A673 (cell line): ENCODE data around the gene ARHGAP15. TPM values are rescaled to one million over a fixed set of nuclear protein-coding genes. Genes with fewer than 3 reads are reported as not detected.

Experiments used
- BruUV-seq: library from RNA; stranded (reverse); fragments of 400-500 nt; replicated peaks from 2 replicates; lab custom pipeline; 2021; lab: Mats Ljungman, UMichigan
- CTCF ChIA-PET: fragments of 300-600 bp; sonication (Branson Sonifier 250); formaldehyde crosslinking; loops from one replicate; lab custom pipeline; 2022; ENCODE audit warnings: antibody characterized with exemption; lab: Charles Lee
- POLR2A ChIA-PET: fragments of 300-600 bp; sonication (Branson Sonifier 250); formaldehyde crosslinking; loops from one replicate; lab custom pipeline; 2022; ENCODE audit warnings: antibody characterized with exemption; ENCODE audit not compliant: low non-redundant PET; lab: Charles Lee
- DNase-seq: peaks from one replicate; pipeline ENCODE4 v3.0.0-alpha.2; 2015; ENCODE audit warnings: low spot score
- H3K27ac ChIP-seq: fragments of 200-600 bp; sonication (generic); 2 replicates; pipeline ENCODE4 v1.5.1; 2016; ENCODE audit warnings: mixed run types, low read depth, mild to moderate bottlenecking, mixed read lengths, antibody characterized with exemption, low read length; ENCODE audit not compliant: poor library complexity, severe bottlenecking
- H3K27me3 ChIP-seq: fragments of 200-600 bp; sonication (generic); replicated peaks from 2 replicates; pipeline ENCODE4 v1.6.1; 2017; ENCODE audit warnings: mixed run types, low read depth, mild to moderate bottlenecking, mixed read lengths, antibody characterized with exemption, low read length; ENCODE audit not compliant: insufficient read depth, poor library complexity
- H3K36me3 ChIP-seq: fragments of 200-600 bp; sonication (generic); 2 replicates; pipeline ENCODE4 v1.6.1; 2016; ENCODE audit warnings: mixed run types, mild to moderate bottlenecking, mixed read lengths, antibody characterized with exemption, low read length; ENCODE audit not compliant: insufficient read depth, poor library complexity, severe bottlenecking
- H3K4me1 ChIP-seq: fragments of 200-600 bp; sonication (generic); 2 replicates; pipeline ENCODE4 v1.6.1; 2017; ENCODE audit warnings: mixed run types, mild to moderate bottlenecking, mixed read lengths, antibody characterized with exemption, low read length; ENCODE audit not compliant: insufficient read depth, poor library complexity, severe bottlenecking
- H3K4me3 ChIP-seq: fragments of 200-600 bp; sonication (generic); 2 replicates; pipeline ENCODE4 v1.5.1; 2016; ENCODE audit warnings: low read depth, mixed run types, mild to moderate bottlenecking, mixed read lengths, low read length; ENCODE audit not compliant: poor library complexity, severe bottlenecking
- H3K9me3 ChIP-seq: fragments of 200-600 bp; sonication (generic); 2 replicates; pipeline ENCODE4 v1.6.1; 2016; ENCODE audit warnings: mixed run types, low read depth, mild to moderate bottlenecking, mixed read lengths, antibody characterized with exemption, low read length; ENCODE audit not compliant: poor library complexity, severe bottlenecking
- CTCF ChIP-seq: fragments of 300-800, 200-600 bp; sonication (generic); conservative IDR thresholded peaks from 2 replicates; pipeline ENCODE4 v1.5.1; 2017; ENCODE audit warnings: low read depth, mild to moderate bottlenecking, antibody characterized with exemption, low read length, moderate library complexity, mixed read lengths
- EZH2 ChIP-seq: fragments of 200-600 bp; sonication (generic); IDR thresholded peaks from 2 replicates; pipeline ENCODE4 v1.6.1; 2017; ENCODE audit warnings: borderline replicate concordance, low read depth, mild to moderate bottlenecking, mixed read lengths, antibody characterized with exemption, low read length; ENCODE audit not compliant: poor library complexity, severe bottlenecking
- intact Hi-C: fragments of 100-400 bp; cut with micrococcal nuclease; formaldehyde crosslinking; loops from one replicate; pipeline ENCODE4 v1.10.0; 2022; ENCODE audit not compliant: unreplicated experiment
- total RNA-seq: library from RNA; stranded (reverse); gene quantifications from 2 replicates; pipeline ENCODE4 v1.2.3, GENCODE V29; 2021

The ARHGAP15 gene
- total RNA-seq, 1 experiment from 2014 or later: not detected

DNA sequence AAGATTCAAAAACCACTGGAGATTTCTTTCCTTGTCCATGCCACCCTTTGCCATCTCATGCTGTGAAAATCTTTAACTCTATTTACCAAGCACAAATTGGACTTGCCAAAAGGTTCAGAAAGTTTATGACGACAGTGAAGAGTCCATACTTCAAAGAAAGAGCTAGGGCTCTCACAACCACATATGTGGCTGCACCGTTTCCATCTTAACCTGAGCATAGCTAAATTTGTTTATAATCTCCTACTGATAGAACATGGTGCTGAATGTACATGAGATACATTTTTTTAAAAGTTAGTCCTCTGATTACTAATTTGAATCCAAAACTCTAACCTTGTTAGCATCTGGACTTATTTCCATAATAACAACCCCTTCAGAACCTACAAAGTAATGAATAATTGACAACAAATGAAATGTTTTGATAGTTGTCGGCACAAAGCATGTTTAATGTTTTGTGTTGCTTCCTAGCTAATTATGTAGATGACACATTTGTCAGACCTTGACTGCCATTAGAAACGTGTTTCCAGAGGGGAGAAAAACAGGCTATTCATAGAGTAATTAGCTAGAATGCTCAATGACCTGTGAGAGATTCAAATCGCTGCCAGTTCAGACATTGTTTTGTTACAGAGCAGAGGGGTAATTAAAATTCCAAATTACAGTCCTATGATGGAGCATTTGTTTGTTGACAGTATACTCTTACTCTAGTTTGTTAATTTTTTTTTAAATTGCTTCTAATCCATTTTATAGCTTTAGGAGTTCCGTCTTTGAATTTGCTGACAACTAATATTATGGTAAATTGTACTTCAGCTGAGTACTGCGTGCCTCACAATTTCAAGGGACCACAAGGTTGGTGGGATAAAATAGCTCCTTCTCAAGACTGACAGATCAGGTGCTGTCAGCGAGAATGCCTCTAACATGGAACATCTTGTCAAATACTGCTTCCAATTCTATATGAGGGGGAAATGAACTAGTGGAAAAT, 31.8 kb downstream of the ARHGAP15 start:
- peaks cover 10% of the 10 kb centered on the region for H3K27me3 ChIP-seq
- H3K27ac ChIP-seq: no peak overlapping the region
- CTCF ChIA-PET: interaction anchor here (0.5 to 2.6 kb wide), 4 partner anchors 72 to 196 kb away, joined by 3 to 11 read pairs (median 4); no protein-coding TSS in a partner anchor
- no peak for TF ChIP-seq EZH2
- no peak for TF ChIP-seq CTCF
- H3K4me3 ChIP-seq: no peak overlapping the region
- H3K36me3 ChIP-seq: no peaks in the 10 kb centered on the region
- DNase-seq: no peak
- H3K9me3 ChIP-seq: no peaks in the 10 kb centered on the region
- intact Hi-C loops: loop anchor here (5.0 kb wide), 1 partner anchor 96 kb away; no protein-coding TSS in a partner anchor
- POLR2A ChIA-PET: interaction anchor here (0.6 kb wide), 1 partner anchor 78 kb away, joined by 4 read pairs; no protein-coding TSS in a partner anchor
- no peaks in the 10 kb centered on the region for H3K4me1 ChIP-seq
- no TSS peak for BruUV-seq

DNA sequence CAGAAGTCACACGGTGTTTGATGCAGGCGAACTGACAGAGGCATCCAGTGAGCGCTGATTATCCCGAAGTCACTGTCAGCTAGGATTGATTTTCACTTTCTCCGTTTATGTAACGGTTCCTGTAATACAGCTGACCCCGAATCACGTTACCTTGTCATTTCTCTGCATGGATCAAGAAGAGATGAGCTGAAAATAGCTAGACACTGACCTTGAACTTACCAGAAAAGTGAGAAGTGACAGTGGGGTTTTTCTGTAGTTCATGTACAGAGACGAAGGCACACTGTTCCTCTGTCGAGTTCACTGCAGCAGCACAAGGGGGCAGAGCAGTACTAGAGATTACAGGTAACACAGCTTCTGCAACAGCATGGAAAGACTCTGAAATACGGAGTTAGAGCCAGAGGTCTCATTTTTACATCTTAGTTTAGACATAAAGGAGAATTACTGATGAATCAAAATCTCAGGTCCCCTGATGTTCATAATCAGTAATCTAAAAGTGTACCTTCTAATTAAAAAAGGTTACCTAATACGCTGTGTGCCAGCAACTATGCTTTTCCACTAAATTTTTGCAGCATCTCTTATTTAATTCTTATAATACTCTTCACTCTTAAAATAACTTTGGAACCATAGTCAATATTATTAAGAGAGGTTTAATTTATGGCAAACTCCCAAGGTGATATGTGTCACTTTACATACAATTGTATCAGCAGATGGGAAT, 33.1 kb downstream of the ARHGAP15 start:
- Histone ChIP-seq H3K4me1 (no peaks in the 10 kb centered on the region), H3K4me3 (no peak overlapping the region), H3K27ac (no peak overlapping the region), H3K9me3 (no peaks in the 10 kb centered on the region), H3K36me3 (no peaks in the 10 kb centered on the region), H3K27me3 (peaks cover 4% of the 10 kb centered on the region)
- no peak for TF ChIP-seq EZH2
- peak; percentile 75 for TF ChIP-seq CTCF
- peak; percentile 62 for DNase-seq
- ChIA-PET CTCF (interaction anchor here (0.6 to 2.6 kb wide), 3 partner anchors 60 to 171 kb away, joined by 3 to 11 read pairs (median 5); no protein-coding TSS in a partner anchor), POLR2A (interaction anchor here (0.6 kb wide), 1 partner anchor 77 kb away, joined by 4 read pairs; no protein-coding TSS in a partner anchor)
- intact Hi-C loops: loop anchor here (2.0 to 5.0 kb wide), 2 partner anchors 61 to 95 kb away; no protein-coding TSS in a partner anchor
- no TSS peak for BruUV-seq

DNA sequence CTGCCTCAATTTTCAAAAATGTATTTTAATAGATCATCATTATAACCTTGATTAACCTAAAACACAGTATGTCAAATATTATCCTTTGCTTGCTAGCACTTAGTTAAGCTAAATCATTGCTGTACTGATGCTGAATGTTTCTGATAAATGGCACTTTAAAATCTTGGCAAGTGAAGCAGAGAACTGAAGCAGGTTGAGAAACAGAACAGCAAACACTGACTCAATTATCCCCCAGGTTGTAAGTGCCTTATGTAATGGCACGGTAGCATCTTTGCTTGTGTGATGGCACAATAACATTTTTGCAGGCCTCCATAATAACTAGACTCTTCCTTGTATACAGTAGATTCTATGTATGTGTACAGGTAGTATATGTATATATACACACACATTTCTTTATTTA, 33.8 kb downstream of the ARHGAP15 start:
- Histone ChIP-seq H3K9me3 (no peaks in the 10 kb centered on the region), H3K4me1 (no peaks in the 10 kb centered on the region), H3K36me3 (no peaks in the 10 kb centered on the region), H3K4me3 (no peak overlapping the region), H3K27me3 (peaks cover 4% of the 10 kb centered on the region), H3K27ac (no peak overlapping the region)
- no TSS peak for BruUV-seq
- no peak for DNase-seq
- ChIA-PET CTCF (interaction anchor here (0.7 kb wide), 1 partner anchor 97 kb away, joined by 4 read pairs; no protein-coding TSS in a partner anchor), POLR2A (no interaction called here)
- intact Hi-C loops: loop anchor here (2.0 to 5.0 kb wide), 2 partner anchors 60 to 94 kb away; no protein-coding TSS in a partner anchor
- no peak for TF ChIP-seq CTCF
- TF ChIP-seq EZH2: no peak
